Measurements from ENCODE around the gene PRICKLE3.
"Not testable (repeated sequence)": the region's sequence is repeated elsewhere in the genome, so short reads cannot be mapped to it uniquely, and the experiment has no call there.

PRICKLE3 gene

GRCh38 chrX:49178537-49178936 is 7.6 kb downstream of the PRICKLE3 start:
- no peak for DNase-seq (ENCODE audit: low spot score)

DNA sequence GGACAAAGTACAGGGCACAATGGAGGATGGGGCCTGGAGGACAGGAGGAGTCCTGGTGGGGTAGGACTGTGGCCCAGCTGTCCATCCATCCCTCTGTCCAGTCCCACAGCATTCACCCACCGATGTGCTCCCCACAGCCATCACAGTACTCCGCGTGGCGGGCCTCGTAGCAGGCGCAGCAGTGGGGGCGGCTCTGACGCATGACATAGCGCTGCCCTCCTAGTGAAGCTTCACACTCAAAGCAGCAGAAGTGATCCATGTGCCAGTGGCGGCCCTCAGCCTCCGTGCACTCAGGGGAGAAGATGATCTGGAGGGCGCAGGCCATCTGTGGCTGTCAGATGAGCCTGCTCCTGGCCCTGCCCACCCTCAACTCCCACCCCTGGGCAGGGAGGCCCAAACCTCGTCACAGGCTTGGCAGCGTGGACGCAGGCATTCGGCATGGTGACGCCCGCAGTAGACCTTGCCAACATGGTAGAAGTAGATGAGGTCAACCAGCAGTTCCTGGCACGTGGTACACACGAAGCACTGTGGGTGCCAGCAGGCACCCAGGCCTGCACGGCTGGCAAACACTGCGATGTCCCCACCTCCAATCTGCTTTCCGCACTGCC is 8.2 kb downstream of the PRICKLE3 start:
- no peak for DNase-seq (ENCODE audit: low spot score)

DNA sequence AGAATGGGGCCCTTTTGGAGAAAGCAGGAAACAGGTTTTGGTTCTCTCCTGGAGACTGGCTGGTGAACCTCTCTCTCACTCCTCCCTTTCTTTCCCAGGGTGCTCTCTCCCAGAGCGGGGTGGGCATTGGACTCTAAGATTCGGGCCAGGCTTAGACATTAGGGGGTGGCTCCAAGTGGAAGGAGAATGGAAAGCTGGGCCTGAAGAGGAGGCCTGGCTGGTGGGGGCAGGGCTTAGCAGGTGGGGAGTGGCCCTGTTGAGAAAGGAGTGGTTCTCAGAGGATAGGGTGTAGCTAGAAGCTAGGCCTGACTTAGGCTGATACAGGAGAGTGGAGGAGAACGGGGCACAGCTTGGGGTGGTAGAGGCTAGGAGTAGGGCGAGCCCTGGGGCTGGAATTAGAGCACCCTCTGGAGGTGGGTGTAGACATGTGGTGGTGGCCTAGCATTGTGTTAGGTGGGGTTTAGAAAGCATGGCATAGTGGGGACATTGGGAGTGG is 8.8 kb downstream of the PRICKLE3 start:
- no peak for DNase-seq (ENCODE audit: low spot score)

DNA sequence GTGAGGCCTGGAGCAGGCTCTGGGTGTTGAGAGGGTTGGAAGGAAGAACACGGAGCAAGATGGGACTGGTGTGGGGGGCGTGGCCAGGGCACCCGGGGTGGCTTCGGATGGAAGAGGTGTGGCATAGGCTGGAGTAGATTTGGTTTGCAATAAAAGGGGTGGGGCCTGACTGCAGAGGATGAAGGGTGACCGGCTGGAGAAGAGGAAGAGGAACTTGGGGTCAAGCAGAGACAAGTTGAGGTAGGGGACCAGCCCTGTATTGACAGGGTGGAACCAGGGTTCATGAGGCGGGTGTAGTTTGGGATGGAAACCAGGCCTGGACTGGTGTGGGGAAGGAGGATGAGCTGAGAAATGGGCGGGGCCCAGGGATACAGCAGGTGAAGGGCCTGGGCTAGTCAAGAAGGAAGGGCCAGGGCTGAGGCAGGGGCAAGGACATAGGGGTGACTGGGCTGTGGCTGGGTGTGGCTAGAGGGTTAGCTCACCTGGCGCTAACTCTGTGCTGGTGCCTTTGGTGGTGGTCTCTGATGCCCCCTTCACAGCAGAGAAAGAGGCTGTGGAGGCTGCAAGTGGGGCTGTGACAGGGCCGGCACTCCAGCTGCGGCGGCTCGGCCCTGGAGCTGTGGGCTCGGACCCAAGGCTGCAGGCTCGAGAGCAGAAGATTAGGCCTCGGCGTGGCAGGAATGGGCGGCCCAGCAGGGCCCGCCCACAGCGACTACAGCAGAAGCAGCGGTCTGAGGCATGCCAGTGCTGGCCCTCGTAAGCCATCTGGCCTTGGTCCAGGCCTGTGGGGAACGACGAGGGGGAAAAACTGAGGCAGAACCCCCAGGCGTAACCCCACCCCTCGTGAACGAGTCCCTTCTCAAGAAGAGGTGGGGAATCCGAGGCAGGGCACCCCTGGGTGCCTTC is 9.5 kb downstream of the PRICKLE3 start:
- DNase-seq (ENCODE audit: low spot score): no peak

GRCh38 chrX:49175435-49176274 is 10.5 kb downstream of the PRICKLE3 start:
- no peak for DNase-seq (ENCODE audit: low spot score)

DNA sequence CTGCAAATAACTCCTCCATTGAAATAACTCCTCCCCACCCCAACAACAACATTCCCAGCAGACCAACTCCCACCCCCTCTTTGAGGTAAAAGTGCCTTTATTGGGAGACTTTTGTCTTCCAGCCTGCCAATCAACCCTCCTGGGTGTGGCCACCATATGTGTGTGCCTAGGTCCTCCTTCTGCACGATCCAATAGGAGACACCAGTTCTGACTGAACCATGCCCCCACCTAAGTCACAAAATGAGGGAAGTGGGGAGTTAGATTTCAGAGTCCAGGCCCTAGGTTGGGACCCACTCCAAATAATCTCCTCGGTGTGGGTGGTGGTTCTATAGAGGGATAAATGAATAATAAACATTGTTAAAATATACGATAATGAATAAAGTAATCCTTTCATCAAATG is 11.4 kb downstream of the PRICKLE3 start:
- DNase-seq (ENCODE audit: low spot score): no peak

DNA sequence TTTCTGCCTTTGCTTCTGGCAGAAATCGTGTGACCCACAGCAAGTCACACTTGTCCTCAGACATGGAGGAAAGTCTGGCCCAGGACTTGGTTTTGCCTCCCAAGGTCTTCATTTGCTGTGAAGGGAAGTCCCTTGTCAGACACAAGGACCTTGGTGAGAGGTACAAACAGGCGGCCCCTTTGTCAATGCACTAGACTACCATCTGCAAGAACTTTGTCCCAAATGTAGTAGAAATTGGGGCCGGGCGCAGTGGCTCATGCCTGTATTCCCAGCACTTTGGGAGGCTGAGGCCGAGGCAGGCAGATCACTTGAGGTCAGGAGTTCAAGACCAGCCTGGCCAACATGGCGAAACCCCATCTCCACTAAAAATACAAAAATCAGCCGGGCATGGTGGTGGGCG is 12.6 kb downstream of the PRICKLE3 start:
- not testable (repeated sequence) for DNase-seq (ENCODE audit: low spot score)

DNA sequence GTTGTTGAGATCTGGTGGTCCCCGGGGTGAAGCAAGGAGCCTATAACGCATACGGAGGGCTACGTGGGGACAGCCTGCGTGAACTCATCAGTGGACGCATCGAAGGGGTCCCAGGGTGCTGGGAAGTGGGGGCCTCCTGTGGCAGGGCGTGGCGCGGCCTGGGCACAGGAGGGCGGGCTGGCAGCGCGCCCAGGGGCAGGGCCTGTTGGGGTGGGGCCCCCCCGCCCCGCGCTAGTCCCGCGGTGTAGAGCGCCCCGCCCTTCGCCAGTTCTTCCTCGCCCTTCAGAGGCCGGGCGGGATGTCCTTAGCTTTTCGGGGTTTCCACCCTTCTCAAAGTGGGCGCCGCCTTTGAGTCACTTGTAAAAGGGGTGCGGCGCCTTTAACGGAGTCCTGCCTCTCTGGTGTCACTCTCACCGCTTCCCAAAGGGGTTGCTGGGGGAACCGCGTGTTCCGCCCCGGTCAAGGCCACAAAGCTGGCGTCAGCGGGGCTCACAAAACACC is 13.8 kb downstream of the PRICKLE3 start:
- DNase-seq (ENCODE audit: low spot score): no peak

GRCh38 chrX:49171752-49172279 is 14.4 kb downstream of the PRICKLE3 start, which contains the start of gene PLP2:
Gene PLP2 (plus strand): TSS chrX:49171898. CDS start chrX:49172001, 103 bp downstream.
- DNase-seq (ENCODE audit: low spot score): no peak

GRCh38 chrX:49167740-49168108 is 18.4 kb downstream of the PRICKLE3 start:
- no peak for DNase-seq (ENCODE audit: low spot score)

- no peak for DNase-seq (ENCODE audit: low spot score)
Measured at GRCh38 chrX:49166914-49167739, 19.0 kb downstream of the PRICKLE3 start.

- DNase-seq (ENCODE audit: low spot score): peak; percentile 93
Measured at GRCh38 chrX:49165901-49166881, 20.0 kb downstream of the PRICKLE3 start.

- DNase-seq (ENCODE audit: low spot score): no peak
Measured at GRCh38 chrX:49164589-49165360, 21.4 kb downstream of the PRICKLE3 start.

- DNase-seq (ENCODE audit: low spot score): peak; percentile 82
Measured at GRCh38 chrX:49163555-49164419, 22.4 kb downstream of the PRICKLE3 start.

DNA sequence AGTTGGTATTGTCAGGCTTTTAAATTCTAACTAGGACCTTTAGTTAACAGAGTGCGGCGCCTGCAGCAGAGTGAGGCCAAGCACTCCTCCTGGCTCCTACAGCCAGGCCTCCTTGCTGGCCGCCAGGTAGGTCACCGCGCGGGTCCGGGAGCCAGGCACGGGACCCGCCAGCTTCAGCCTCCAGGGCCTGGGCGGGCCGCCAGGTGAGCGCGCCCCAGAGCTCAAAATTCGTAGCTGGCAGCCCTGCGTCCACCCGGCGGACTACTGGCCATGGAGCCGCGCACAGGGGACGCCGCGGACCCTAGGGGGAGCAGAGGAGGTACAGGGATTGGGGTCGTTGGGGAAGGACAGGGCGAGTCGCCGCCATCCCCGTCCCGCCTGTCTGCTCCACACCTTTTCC is 23.6 kb downstream of the PRICKLE3 start, which contains the start of gene MAGIX:
TSS of gene MAGIX (plus strand) at position 139 of the 400 bp plus-strand sequence. CDS start at position 271, 132 bp downstream.
- peak; percentile 50 for DNase-seq (ENCODE audit: low spot score)

DNA sequence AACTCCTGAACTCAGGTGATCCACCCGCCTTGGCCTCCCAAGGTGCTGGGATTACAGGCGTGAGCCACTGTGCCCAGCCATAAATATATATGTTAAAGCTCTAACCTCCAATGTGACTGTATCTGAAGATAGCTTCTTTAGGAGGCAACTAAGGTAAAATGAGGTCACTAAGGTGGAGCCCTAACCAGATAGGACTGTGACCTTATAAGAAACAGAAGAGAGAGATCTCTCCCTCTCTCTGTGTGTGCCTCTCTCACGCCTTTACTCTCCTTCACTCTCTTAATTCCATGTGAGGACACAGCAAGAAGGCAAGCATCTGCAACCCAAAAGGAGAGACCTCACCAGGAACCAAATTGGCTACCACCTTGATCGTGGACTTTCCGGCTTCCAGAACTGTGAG is 24.5 kb downstream of the PRICKLE3 start:
- no peak for DNase-seq (ENCODE audit: low spot score)

DNA sequence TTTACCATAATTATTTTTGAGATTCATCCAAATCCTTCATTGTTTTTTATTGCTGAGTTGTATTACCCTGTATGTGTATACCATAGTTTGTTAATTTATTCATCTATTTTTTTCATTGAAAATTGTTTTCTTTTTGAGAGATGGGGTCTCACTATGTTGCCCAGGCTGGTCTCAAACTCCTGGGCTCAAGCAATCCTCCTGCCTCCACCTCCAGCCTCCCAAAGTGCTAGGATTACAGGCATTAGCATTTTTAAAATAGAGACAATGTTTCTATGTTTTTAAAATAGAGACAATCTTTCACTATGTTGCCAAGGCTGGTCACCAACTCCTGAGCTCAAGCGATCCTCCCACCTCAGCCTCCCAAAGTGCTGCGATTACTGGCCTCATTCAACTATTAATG is 25.3 kb downstream of the PRICKLE3 start:
- DNase-seq (ENCODE audit: low spot score): no peak

GRCh38 chrX:49157194-49157593 is 29.0 kb downstream of the PRICKLE3 start:
- no peak for DNase-seq (ENCODE audit: low spot score)
